ENCODE measurements around the gene PLEKHA5.

The PLEKHA5 gene

GRCh38 chr12:19139615-19140194 lies 10.2 kb downstream of the PLEKHA5 start:
- Histone ChIP-seq H3K9me3 (ENCODE audit: control insufficient read depth, insufficient read depth, low read length) (no peaks in the 10 kb centered on the region), H3K9me2 (replicated peaks; ENCODE audit: control insufficient read depth, low read length) (no peaks in the 10 kb centered on the region), H3K4me2 (ENCODE audit: low read length) (no peak overlapping the region), H4K20me1 (ENCODE audit: control insufficient read depth, insufficient read depth, low read depth, low read length) (no peaks in the 10 kb centered on the region), H3K36me3 (ENCODE audit: control insufficient read depth, low read length) (peaks cover 6% of the 10 kb centered on the region), H3K4me3 (ENCODE audit: low read length) (no peak overlapping the region), H3K4me1 (ENCODE audit: control insufficient read depth, low read length) (peaks cover 17% of the 10 kb centered on the region), H3K27me3 (ENCODE audit: control insufficient read depth, low read length) (no peaks in the 10 kb centered on the region), H3F3A (ENCODE audit: control insufficient read depth, insufficient read depth) (no peaks in the 10 kb centered on the region), H3K79me2 (ENCODE audit: control insufficient read depth, low read length) (no peaks in the 10 kb centered on the region), H3K27ac (ENCODE audit: low read depth, low read length) (no peak overlapping the region)
- no peak for TF ChIP-seq CTCF (IDR thresholded peaks at IDR 0.05; ENCODE audit: low read depth, low read length, poor library complexity, severe bottlenecking)
- no peak for TF ChIP-seq EZH2phosphoT487 (IDR thresholded peaks at IDR 0.05; ENCODE audit: borderline replicate concordance, low read length)

- Histone ChIP-seq H3K4me2 (ENCODE audit: low read length) (peak overlapping the region; percentile 7; the same call in 1 of the 2 replicates), H3K9me2 (replicated peaks; ENCODE audit: control insufficient read depth, low read length) (no peaks in the 10 kb centered on the region), H3K4me1 (ENCODE audit: control insufficient read depth, low read length) (peaks cover 17% of the 10 kb centered on the region), H3K9me3 (ENCODE audit: control insufficient read depth, insufficient read depth, low read length) (no peaks in the 10 kb centered on the region), H3K4me3 (ENCODE audit: low read length) (no peak overlapping the region), H3K36me3 (ENCODE audit: control insufficient read depth, low read length) (peaks cover 6% of the 10 kb centered on the region), H3K27ac (ENCODE audit: low read depth, low read length) (no peak overlapping the region), H3F3A (ENCODE audit: control insufficient read depth, insufficient read depth) (no peaks in the 10 kb centered on the region), H4K20me1 (ENCODE audit: control insufficient read depth, insufficient read depth, low read depth, low read length) (no peaks in the 10 kb centered on the region), H3K27me3 (ENCODE audit: control insufficient read depth, low read length) (no peaks in the 10 kb centered on the region), H3K79me2 (ENCODE audit: control insufficient read depth, low read length) (no peaks in the 10 kb centered on the region)
- TF ChIP-seq CTCF (IDR thresholded peaks at IDR 0.05; ENCODE audit: low read depth, low read length, poor library complexity, severe bottlenecking) (no peak), EZH2phosphoT487 (IDR thresholded peaks at IDR 0.05; ENCODE audit: borderline replicate concordance, low read length) (no peak)
Measured at GRCh38 chr12:19140381-19141236, 11.1 kb downstream of the PLEKHA5 start.

GRCh38 chr12:19142499-19142898 lies 13.0 kb downstream of the PLEKHA5 start:
- no peaks in the 10 kb centered on the region for H3K79me2 ChIP-seq (ENCODE audit: control insufficient read depth, low read length)

More at GRCh38 chr12:19142499-19142898, 13.0 kb downstream of the PLEKHA5 start:
- no peak for TF ChIP-seq EZH2phosphoT487 (IDR thresholded peaks at IDR 0.05; ENCODE audit: borderline replicate concordance, low read length)
- no peak for TF ChIP-seq CTCF (IDR thresholded peaks at IDR 0.05; ENCODE audit: low read depth, low read length, poor library complexity, severe bottlenecking)
- peaks cover 6% of the 10 kb centered on the region for H3K36me3 ChIP-seq (ENCODE audit: control insufficient read depth, low read length)
- H3K9me3 ChIP-seq (ENCODE audit: control insufficient read depth, insufficient read depth, low read length): no peaks in the 10 kb centered on the region
- H3K9me2 ChIP-seq (replicated peaks; ENCODE audit: control insufficient read depth, low read length): no peaks in the 10 kb centered on the region
- H4K20me1 ChIP-seq (ENCODE audit: control insufficient read depth, insufficient read depth, low read depth, low read length): no peaks in the 10 kb centered on the region
- H3K27ac ChIP-seq (ENCODE audit: low read depth, low read length): no peak overlapping the region
- H3K4me2 ChIP-seq (ENCODE audit: low read length): no peak overlapping the region
- H3K4me1 ChIP-seq (ENCODE audit: control insufficient read depth, low read length): peaks cover 17% of the 10 kb centered on the region
- no peaks in the 10 kb centered on the region for H3F3A ChIP-seq (ENCODE audit: control insufficient read depth, insufficient read depth)
- H3K4me3 ChIP-seq (ENCODE audit: low read length): no peak overlapping the region
- no peaks in the 10 kb centered on the region for H3K27me3 ChIP-seq (ENCODE audit: control insufficient read depth, low read length)
